A673 (cell line): ENCODE data around the gene RIPOR3. TPM values are rescaled to one million over a fixed set of nuclear protein-coding genes. Genes with fewer than 3 reads are reported as not detected.

Experiments used
- BruUV-seq: library from RNA; stranded (reverse); fragments of 400-500 nt; replicated peaks from 2 replicates; lab custom pipeline; 2021; lab: Mats Ljungman, UMichigan
- CTCF ChIA-PET: fragments of 300-600 bp; sonication (Branson Sonifier 250); formaldehyde crosslinking; loops from one replicate; lab custom pipeline; 2022; ENCODE audit warnings: antibody characterized with exemption; lab: Charles Lee
- POLR2A ChIA-PET: fragments of 300-600 bp; sonication (Branson Sonifier 250); formaldehyde crosslinking; loops from one replicate; lab custom pipeline; 2022; ENCODE audit warnings: antibody characterized with exemption; ENCODE audit not compliant: low non-redundant PET; lab: Charles Lee
- DNase-seq: peaks from one replicate; pipeline ENCODE4 v3.0.0-alpha.2; 2015; ENCODE audit warnings: low spot score
- H3K27ac ChIP-seq: fragments of 200-600 bp; sonication (generic); 2 replicates; pipeline ENCODE4 v1.5.1; 2016; ENCODE audit warnings: mixed run types, low read depth, mild to moderate bottlenecking, mixed read lengths, antibody characterized with exemption, low read length; ENCODE audit not compliant: poor library complexity, severe bottlenecking
- H3K27me3 ChIP-seq: fragments of 200-600 bp; sonication (generic); replicated peaks from 2 replicates; pipeline ENCODE4 v1.6.1; 2017; ENCODE audit warnings: mixed run types, low read depth, mild to moderate bottlenecking, mixed read lengths, antibody characterized with exemption, low read length; ENCODE audit not compliant: insufficient read depth, poor library complexity
- H3K36me3 ChIP-seq: fragments of 200-600 bp; sonication (generic); 2 replicates; pipeline ENCODE4 v1.6.1; 2016; ENCODE audit warnings: mixed run types, mild to moderate bottlenecking, mixed read lengths, antibody characterized with exemption, low read length; ENCODE audit not compliant: insufficient read depth, poor library complexity, severe bottlenecking
- H3K4me1 ChIP-seq: fragments of 200-600 bp; sonication (generic); 2 replicates; pipeline ENCODE4 v1.6.1; 2017; ENCODE audit warnings: mixed run types, mild to moderate bottlenecking, mixed read lengths, antibody characterized with exemption, low read length; ENCODE audit not compliant: insufficient read depth, poor library complexity, severe bottlenecking
- H3K4me3 ChIP-seq: fragments of 200-600 bp; sonication (generic); 2 replicates; pipeline ENCODE4 v1.5.1; 2016; ENCODE audit warnings: low read depth, mixed run types, mild to moderate bottlenecking, mixed read lengths, low read length; ENCODE audit not compliant: poor library complexity, severe bottlenecking
- H3K9me3 ChIP-seq: fragments of 200-600 bp; sonication (generic); 2 replicates; pipeline ENCODE4 v1.6.1; 2016; ENCODE audit warnings: mixed run types, low read depth, mild to moderate bottlenecking, mixed read lengths, antibody characterized with exemption, low read length; ENCODE audit not compliant: poor library complexity, severe bottlenecking
- EZH2 ChIP-seq: fragments of 200-600 bp; sonication (generic); IDR thresholded peaks from 2 replicates; pipeline ENCODE4 v1.6.1; 2017; ENCODE audit warnings: borderline replicate concordance, low read depth, mild to moderate bottlenecking, mixed read lengths, antibody characterized with exemption, low read length; ENCODE audit not compliant: poor library complexity, severe bottlenecking
- intact Hi-C: fragments of 100-400 bp; cut with micrococcal nuclease; formaldehyde crosslinking; loops from one replicate; pipeline ENCODE4 v1.10.0; 2022; ENCODE audit not compliant: unreplicated experiment
- total RNA-seq: library from RNA; stranded (reverse); gene quantifications from 2 replicates; pipeline ENCODE4 v1.2.3, GENCODE V29; 2021
- TF ChIP-seq, protein P1 (sequence below): fragments of 300-800, 200-600 bp; sonication (generic); conservative IDR thresholded peaks from 2 replicates; pipeline ENCODE4 v1.5.1; 2017; ENCODE audit warnings: low read depth, mild to moderate bottlenecking, antibody characterized with exemption, low read length, moderate library complexity, mixed read lengths

Gene RIPOR3
- total RNA-seq, 1 experiment from 2014 or later: 19.1 TPM

DNA sequence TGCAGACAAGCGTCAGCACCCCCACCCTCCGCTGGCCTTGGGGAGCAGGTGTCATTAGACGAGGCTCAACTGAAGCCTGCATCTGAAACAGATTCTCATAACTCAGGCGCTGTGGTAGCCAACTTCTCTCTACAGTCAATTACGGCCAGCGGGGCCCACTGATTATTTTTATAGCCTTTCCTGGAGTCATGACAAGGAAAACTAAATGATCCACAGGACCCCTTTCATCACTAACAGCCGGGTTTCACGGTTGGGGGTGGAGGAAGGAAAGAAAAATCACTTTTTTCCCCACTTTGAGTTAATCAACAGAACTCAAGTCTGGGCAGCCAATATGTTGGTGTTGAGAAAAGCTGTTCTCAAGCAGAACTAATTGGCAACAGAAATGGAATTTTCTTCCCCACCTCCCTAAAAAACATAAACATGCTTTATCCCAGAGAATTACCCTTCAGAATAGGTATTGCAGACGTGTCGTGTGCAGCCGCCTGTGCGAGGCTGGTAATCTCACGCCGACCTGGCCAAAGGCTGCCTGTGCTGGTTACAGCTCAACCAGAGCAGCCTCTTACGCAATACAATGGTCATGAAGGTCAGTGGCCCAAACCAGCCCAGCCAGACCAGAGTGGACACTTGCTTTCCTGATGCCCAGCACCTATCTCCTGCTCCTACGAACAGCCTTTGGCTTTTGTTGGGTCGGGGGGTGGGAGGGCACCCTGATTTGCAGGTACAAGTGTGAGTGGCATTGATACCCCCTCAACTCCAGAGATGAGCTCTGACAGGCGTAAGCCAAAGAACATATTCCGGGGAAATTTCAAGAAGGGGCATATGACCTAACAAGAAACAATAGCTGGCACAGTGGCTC is 11.0 kb downstream of the RIPOR3 start:
- POLR2A ChIA-PET: interaction anchor here (0.7 kb wide), 1 partner anchor 45 kb away, joined by 6 read pairs; no protein-coding TSS in a partner anchor
- TF ChIP-seq EZH2: no peak
- TF ChIP-seq, protein P1, sequence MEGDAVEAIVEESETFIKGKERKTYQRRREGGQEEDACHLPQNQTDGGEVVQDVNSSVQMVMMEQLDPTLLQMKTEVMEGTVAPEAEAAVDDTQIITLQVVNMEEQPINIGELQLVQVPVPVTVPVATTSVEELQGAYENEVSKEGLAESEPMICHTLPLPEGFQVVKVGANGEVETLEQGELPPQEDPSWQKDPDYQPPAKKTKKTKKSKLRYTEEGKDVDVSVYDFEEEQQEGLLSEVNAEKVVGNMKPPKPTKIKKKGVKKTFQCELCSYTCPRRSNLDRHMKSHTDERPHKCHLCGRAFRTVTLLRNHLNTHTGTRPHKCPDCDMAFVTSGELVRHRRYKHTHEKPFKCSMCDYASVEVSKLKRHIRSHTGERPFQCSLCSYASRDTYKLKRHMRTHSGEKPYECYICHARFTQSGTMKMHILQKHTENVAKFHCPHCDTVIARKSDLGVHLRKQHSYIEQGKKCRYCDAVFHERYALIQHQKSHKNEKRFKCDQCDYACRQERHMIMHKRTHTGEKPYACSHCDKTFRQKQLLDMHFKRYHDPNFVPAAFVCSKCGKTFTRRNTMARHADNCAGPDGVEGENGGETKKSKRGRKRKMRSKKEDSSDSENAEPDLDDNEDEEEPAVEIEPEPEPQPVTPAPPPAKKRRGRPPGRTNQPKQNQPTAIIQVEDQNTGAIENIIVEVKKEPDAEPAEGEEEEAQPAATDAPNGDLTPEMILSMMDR: no peak
- intact Hi-C loops: no loop called here
- Histone ChIP-seq H3K27ac (peak overlapping the region; percentile 65), H3K4me1 (peaks cover 23% of the 10 kb centered on the region), H3K36me3 (no peaks in the 10 kb centered on the region), H3K4me3 (no peak overlapping the region), H3K9me3 (no peaks in the 10 kb centered on the region), H3K27me3 (no peaks in the 10 kb centered on the region)
- DNase-seq: peak; percentile 78
- CTCF ChIA-PET: no interaction called here
- BruUV-seq: no TSS peak

DNA sequence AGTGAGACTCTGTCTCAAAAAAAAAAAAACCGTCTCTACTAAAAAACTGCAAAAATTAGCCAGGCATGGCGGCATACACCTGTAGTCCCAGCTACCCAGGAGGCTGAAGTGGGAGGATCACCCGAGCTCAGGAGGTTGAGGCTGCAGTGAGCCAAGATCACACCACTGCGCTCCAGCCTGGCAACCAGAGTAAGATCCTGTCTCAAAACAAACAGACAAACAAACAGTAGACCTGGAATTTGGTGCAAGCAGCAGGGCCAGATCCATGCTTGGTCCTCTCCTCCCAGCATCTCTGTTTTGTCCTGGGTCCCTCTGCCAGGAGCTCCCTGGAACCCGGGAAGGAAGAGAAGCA is 11.6 kb downstream of the RIPOR3 start:
- ChIA-PET CTCF (no interaction called here), POLR2A (no interaction called here)
- Histone ChIP-seq H3K9me3 (no peaks in the 10 kb centered on the region), H3K27ac (peak overlapping the region; percentile 65), H3K4me3 (no peak overlapping the region), H3K36me3 (no peaks in the 10 kb centered on the region), H3K4me1 (peaks cover 23% of the 10 kb centered on the region), H3K27me3 (no peaks in the 10 kb centered on the region)
- no peak for DNase-seq
- TF ChIP-seq, protein P1: no peak
- no peak for TF ChIP-seq EZH2
- BruUV-seq: no TSS peak
- intact Hi-C loops: no loop called here

DNA sequence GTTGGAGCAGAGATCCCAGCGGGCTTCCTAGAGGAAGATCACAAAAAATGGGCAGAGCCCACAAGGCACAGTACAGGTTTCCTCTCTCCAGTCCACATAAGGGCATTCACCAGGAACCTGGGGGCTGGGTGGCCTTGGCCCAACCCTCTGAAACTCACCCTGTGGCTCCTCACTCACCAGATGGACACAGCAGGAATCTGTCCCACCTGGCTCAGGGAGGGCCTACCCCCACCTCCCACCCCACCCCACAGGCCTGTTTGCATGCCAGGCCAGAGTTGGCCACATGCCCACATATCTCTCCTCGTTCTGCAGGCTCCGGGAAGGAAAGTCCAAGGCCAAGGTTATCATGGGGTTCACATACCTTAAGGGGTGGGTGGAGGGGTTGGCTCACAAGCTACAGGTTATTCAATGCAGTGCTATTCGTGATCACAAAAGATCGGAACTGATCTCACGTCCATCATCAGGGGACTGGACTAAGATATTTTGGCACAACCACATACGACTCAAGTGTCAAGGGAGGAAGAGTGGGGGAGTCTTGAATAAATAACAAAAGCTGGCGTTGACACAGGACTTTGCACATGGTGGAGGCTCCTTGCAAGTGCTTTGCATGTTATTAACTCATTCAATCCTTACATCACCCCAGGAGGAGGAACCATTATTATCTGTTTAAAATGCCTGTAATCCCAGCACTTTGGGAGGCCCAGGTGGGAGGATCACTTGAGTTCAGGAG is 13.0 kb downstream of the RIPOR3 start:
- no peaks in the 10 kb centered on the region for H3K9me3 ChIP-seq
- H3K36me3 ChIP-seq: no peaks in the 10 kb centered on the region
- DNase-seq: no peak
- ChIA-PET CTCF (no interaction called here), POLR2A (no interaction called here)
- H3K27me3 ChIP-seq: no peaks in the 10 kb centered on the region
- H3K4me3 ChIP-seq: no peak overlapping the region
- H3K27ac ChIP-seq: no peak overlapping the region
- H3K4me1 ChIP-seq: peaks cover 29% of the 10 kb centered on the region
- intact Hi-C loops: no loop called here
- TF ChIP-seq EZH2: no peak
- TF ChIP-seq, protein P1: no peak
- no TSS peak for BruUV-seq
